RWPE2 (cell line): ENCODE results near the gene MRPL14.

Experiments
- ATAC-seq: fragments of 200-7000 bp; cut with Tn5 transposase; 3 replicates; pipeline ENCODE4 v1.9.1; 2021; ENCODE audit warnings: low read depth
- DNase-seq: peaks from one replicate; pipeline ENCODE4 v3.0.0-alpha.2; 2020; ENCODE audit warnings: low spot score
- H3K27ac ChIP-seq: fragments of 450-650 bp; 2 replicates; pipeline ENCODE4 v1.5.1; 2017; ENCODE audit warnings: mild to moderate bottlenecking; ENCODE audit not compliant: poor library complexity, severe bottlenecking
- H3K27me3 ChIP-seq: fragments of 250-450 bp; sonication (Bioruptor Pico); 2 replicates; pipeline ENCODE4 v1.5.1; 2021; ENCODE audit warnings: mild to moderate bottlenecking, moderate library complexity; ENCODE audit not compliant: insufficient read depth, poor library complexity, severe bottlenecking
- H3K36me3 ChIP-seq: fragments of 250-450 bp; sonication (Bioruptor Pico); 2 replicates; pipeline ENCODE4 v1.5.1; 2020; ENCODE audit warnings: low read depth, mild to moderate bottlenecking, moderate library complexity
- H3K4me1 ChIP-seq: fragments of 250-450 bp; sonication (Bioruptor Pico); 2 replicates; pipeline ENCODE4 v1.5.1; 2021; ENCODE audit warnings: mild to moderate bottlenecking, moderate library complexity; ENCODE audit not compliant: insufficient read depth, poor library complexity, severe bottlenecking
- H3K4me3 ChIP-seq: fragments of 250-450 bp; sonication (Bioruptor Pico); 2 replicates; pipeline ENCODE4 v1.5.1; 2021; ENCODE audit warnings: mild to moderate bottlenecking, moderate library complexity; ENCODE audit not compliant: severe bottlenecking
- H3K9me3 ChIP-seq: fragments of 250-450 bp; sonication (Bioruptor Pico); 2 replicates; pipeline ENCODE4 v1.5.1; 2021; ENCODE audit warnings: mild to moderate bottlenecking, moderate library complexity; ENCODE audit not compliant: severe bottlenecking
- CTCF ChIP-seq: fragments of 450-650 bp; IDR thresholded peaks from one replicate; pipeline ENCODE4 v1.5.1; 2017; ENCODE audit warnings: mild to moderate bottlenecking, moderate library complexity; ENCODE audit not compliant: poor library complexity, severe bottlenecking

Gene MRPL14

GRCh38 chr6:44068607-44069296, 58.5 kb downstream of the MRPL14 start:
- Histone ChIP-seq H3K27me3 (no peaks in the 10 kb centered on the region), H3K4me3 (no peak overlapping the region), H3K36me3 (no peaks in the 10 kb centered on the region), H3K9me3 (no peaks in the 10 kb centered on the region), H3K4me1 (peaks cover 43% of the 10 kb centered on the region), H3K27ac (peak overlapping the region; percentile 45)
- no peak for TF ChIP-seq CTCF
- DNase-seq (no peak), ATAC-seq (no peak)

- DNase-seq (no peak), ATAC-seq (no peak)
- H3K4me1 ChIP-seq = peaks cover 43% of the 10 kb centered on the region
- no peaks in the 10 kb centered on the region for H3K27me3 ChIP-seq
- H3K36me3 ChIP-seq = no peaks in the 10 kb centered on the region
- no peak overlapping the region for H3K4me3 ChIP-seq
- TF ChIP-seq CTCF = no peak
- H3K9me3 ChIP-seq = no peaks in the 10 kb centered on the region
- H3K27ac ChIP-seq = peak overlapping the region; percentile 45
Observed at GRCh38 chr6:44067173-44068139, 59.8 kb downstream of the MRPL14 start.

GRCh38 chr6:44066394-44067172, 60.7 kb downstream of the MRPL14 start:
- Histone ChIP-seq H3K9me3 (no peaks in the 10 kb centered on the region), H3K4me3 (no peak overlapping the region), H3K27me3 (no peaks in the 10 kb centered on the region), H3K36me3 (no peaks in the 10 kb centered on the region), H3K4me1 (peaks cover 42% of the 10 kb centered on the region), H3K27ac (peak overlapping the region; percentile 45)
- no peak for DNase-seq
- no peak for TF ChIP-seq CTCF
- ATAC-seq = no peak

DNA sequence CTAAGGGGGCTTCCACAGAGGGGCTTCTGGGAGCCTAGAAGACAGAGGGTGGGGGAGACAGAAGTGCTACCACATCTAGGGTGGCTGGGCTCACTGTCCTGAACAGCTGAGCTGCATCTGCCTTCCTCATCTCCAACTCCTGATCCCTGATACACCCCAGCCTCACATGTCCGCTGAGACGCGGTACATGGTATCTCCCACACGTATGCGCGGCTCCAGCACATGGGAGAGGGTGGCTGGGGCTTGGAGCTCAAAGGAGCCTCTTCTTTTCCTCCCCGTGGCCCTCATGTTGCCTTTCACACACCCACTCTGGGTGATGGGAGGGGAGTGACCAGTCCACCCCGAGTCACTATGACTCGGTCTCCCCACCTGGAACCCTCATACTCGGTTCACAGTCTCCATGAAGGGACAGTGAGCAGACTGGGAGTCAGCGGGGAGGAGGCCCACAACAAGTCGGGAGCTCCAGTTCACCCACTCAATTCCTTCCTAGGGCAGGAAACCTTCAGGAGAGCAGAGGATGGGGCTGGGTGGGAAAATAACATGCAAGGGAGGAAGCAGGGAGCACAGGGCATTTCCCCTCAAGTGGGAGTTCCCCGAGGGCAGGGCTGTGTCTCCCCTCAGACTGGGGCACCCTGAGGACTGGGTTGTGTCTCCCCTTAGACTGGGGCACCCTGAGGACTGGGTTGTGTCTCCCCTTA, 61.7 kb downstream of the MRPL14 start:
- Histone ChIP-seq H3K27me3 (no peaks in the 10 kb centered on the region), H3K4me1 (peaks cover 42% of the 10 kb centered on the region), H3K4me3 (no peak overlapping the region), H3K36me3 (no peaks in the 10 kb centered on the region), H3K27ac (peak overlapping the region; percentile 98), H3K9me3 (no peaks in the 10 kb centered on the region)
- no peak for ATAC-seq
- DNase-seq = no peak
- no peak for TF ChIP-seq CTCF
